K562 (cell line): ENCODE data around the gene PRPF8. TPM values are rescaled to one million over a fixed set of nuclear protein-coding genes. Genes with fewer than 3 reads are reported as not detected.

Experiments used
- BRD4 ChIP-seq: fragments of 200-600 bp; sonication (generic); IDR thresholded peaks from 2 replicates; pipeline ENCODE4 v1.6.1; 2017; ENCODE audit warnings: inconsistent platforms
- HLTF ChIP-seq: fragments of 450-650 bp; IDR thresholded peaks from 2 replicates; pipeline ENCODE4 v1.6.1; 2016
- NR2C1 ChIP-seq, 2 experiments: fragments of 450-650 bp; IDR thresholded peaks; 2 replicates each; pipeline ENCODE4 v1.6.1; 2017; ENCODE audit warnings: mild to moderate bottlenecking in 2 of 2, antibody characterized with exemption in 1 of 2, inconsistent platforms in 1 of 2, missing compliant biosample characterization in 1 of 2, missing genetic modification characterization in 1 of 2
- SIN3B ChIP-seq: fragments of 450-650 bp; IDR thresholded peaks from 2 replicates; pipeline ENCODE4 v1.6.1; 2017; ENCODE audit warnings: low read depth, mild to moderate bottlenecking, moderate library complexity
- ZNF174 ChIP-seq: fragments of 250-450 bp; sonication (Bioruptor Pico); IDR thresholded peaks from 2 replicates; pipeline ENCODE4 v1.4.0; 2020; ENCODE audit warnings: mild to moderate bottlenecking
- polyA plus RNA-seq, 8 experiments: library from polyadenylated mRNA; depleted of rRNA in 4 of 8; stranded (reverse) in 5 of 8; unstranded in 3 of 8; fragments of >200 nt; fragmentation: Nextera tagmentation in 2 of 8; fragmentation: Illumina TruSeq in 1 of 8; extraction: Ambion mirVana in 2 of 8; extraction: Trizol in 1 of 8; gene quantifications; 2 replicates each; pipeline versions ENCODE4 v1.2.1 to v1.2.3, GENCODE V29; 2011 to 2014; ENCODE audit warnings: inconsistent platforms in 1 of 8, missing spikeins in 1 of 8
- total RNA-seq, 7 experiments: library from RNA; depleted of rRNA in 6 of 7; stranded (reverse); fragments of >200 nt in 6 of 7; fragmentation: Illumina TruSeq in 2 of 7; extraction: Trizol in 2 of 7; gene quantifications; 2 replicates each; pipeline versions ENCODE4 v1.2.1 to v1.2.3, GENCODE V29; 2011 to 2021; ENCODE audit warnings: low replicate concordance in 1 of 7
- TF ChIP-seq, protein P1 (sequence below), 2 experiments: fragments of 450-650 bp in 1 of 2; sonication (generic) in 1 of 2; formaldehyde crosslinking in 1 of 2; IDR thresholded peaks; 2 replicates each; pipeline versions ENCODE4 v1.7.1 to v1.9.0; 2016 to 2022; ENCODE audit warnings: inconsistent platforms in 1 of 2, mild to moderate bottlenecking in 1 of 2, missing genetic modification reagents in 1 of 2
- TF ChIP-seq, protein P2 (sequence below), 2 experiments: fragments of 200-800 bp in 1 of 2; sonication (Bioruptor generic) in 1 of 2; sonication (generic) in 1 of 2; formaldehyde crosslinking in 1 of 2; IDR thresholded peaks in 1 of 2; conservative IDR thresholded peaks in 1 of 2; 2 replicates each; pipeline versions ENCODE4 v1.5.0 to v1.6.1; 2016 to 2020; ENCODE audit warnings: missing compliant biosample characterization in 1 of 2, missing genetic modification characterization in 1 of 2, missing genetic modification reagents in 1 of 2
- TF ChIP-seq, protein P3 (sequence below), 2 experiments: IDR thresholded peaks in 1 of 2; conservative IDR thresholded peaks in 1 of 2; 2 replicates each; pipeline ENCODE4 v1.6.1; 2016; ENCODE audit warnings: low read depth in 2 of 2, mild to moderate bottlenecking in 1 of 2, missing compliant biosample characterization in 1 of 2, missing genetic modification characterization in 1 of 2, moderate library complexity in 1 of 2

Gene PRPF8
- total and polyA plus RNA-seq, 9 of the 15 experiments (the other 6 are each of a cell fraction or from before 2014, with no cell fraction given), result 64.3 to 294 (median 85.9) TPM

DNA sequence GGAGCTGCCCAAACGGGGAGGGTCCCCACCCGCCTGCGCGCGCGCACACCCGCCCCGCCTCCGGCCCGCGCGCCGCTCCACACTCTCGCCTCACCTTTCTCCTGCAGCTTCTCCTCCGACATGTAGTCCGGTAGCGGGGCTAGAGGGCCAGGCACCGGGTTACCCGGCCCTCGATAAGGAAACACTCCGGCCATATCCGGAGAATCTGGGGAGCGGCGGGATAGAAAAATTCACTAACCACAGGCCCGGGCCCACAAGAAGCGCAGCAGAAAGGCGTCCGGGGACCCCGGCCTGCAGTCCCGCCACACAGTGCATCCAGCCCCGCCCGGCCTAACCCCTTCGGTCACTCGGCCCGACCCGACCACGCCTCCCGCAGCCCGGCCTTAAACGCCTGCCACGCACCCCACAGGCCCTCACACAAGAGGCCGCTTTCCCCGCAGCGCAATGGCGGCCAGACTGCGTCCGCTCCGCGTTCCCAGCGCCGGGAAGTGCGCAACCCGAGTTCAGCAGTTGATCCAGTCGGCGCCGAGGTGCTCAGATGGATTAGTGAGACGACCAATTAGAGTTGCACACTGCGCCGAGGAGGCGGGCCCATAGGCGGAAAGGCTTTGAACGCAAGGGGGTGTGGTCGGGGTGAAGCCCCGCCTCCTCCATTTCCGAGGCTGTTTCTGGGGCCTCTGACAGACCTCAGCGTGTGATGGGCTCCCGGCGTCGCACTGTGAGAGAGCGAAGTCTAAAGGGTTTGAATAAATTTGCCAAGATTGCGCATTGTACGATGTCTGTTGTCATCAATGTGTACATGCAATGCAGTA is at the start of gene PRPF8 (continued):
- TF ChIP-seq, protein P1, sequence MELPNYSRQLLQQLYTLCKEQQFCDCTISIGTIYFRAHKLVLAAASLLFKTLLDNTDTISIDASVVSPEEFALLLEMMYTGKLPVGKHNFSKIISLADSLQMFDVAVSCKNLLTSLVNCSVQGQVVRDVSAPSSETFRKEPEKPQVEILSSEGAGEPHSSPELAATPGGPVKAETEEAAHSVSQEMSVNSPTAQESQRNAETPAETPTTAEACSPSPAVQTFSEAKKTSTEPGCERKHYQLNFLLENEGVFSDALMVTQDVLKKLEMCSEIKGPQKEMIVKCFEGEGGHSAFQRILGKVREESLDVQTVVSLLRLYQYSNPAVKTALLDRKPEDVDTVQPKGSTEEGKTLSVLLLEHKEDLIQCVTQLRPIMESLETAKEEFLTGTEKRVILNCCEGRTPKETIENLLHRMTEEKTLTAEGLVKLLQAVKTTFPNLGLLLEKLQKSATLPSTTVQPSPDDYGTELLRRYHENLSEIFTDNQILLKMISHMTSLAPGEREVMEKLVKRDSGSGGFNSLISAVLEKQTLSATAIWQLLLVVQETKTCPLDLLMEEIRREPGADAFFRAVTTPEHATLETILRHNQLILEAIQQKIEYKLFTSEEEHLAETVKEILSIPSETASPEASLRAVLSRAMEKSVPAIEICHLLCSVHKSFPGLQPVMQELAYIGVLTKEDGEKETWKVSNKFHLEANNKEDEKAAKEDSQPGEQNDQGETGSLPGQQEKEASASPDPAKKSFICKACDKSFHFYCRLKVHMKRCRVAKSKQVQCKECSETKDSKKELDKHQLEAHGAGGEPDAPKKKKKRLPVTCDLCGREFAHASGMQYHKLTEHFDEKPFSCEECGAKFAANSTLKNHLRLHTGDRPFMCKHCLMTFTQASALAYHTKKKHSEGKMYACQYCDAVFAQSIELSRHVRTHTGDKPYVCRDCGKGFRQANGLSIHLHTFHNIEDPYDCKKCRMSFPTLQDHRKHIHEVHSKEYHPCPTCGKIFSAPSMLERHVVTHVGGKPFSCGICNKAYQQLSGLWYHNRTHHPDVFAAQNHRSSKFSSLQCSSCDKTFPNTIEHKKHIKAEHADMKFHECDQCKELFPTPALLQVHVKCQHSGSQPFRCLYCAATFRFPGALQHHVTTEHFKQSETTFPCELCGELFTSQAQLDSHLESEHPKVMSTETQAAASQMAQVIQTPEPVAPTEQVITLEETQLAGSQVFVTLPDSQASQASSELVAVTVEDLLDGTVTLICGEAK (IDR thresholded peaks at IDR 0.05), result peak; percentile 89
- TF ChIP-seq, protein P1 (CRISPR knock-in tag; IDR thresholded peaks at IDR 0.05), result no peak
- TF ChIP-seq, protein P2, sequence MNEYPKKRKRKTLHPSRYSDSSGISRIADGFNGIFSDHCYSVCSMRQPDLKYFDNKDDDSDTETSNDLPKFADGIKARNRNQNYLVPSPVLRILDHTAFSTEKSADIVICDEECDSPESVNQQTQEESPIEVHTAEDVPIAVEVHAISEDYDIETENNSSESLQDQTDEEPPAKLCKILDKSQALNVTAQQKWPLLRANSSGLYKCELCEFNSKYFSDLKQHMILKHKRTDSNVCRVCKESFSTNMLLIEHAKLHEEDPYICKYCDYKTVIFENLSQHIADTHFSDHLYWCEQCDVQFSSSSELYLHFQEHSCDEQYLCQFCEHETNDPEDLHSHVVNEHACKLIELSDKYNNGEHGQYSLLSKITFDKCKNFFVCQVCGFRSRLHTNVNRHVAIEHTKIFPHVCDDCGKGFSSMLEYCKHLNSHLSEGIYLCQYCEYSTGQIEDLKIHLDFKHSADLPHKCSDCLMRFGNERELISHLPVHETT (CRISPR knock-in tag; conservative IDR thresholded peaks at IDR 0.05 in 1 of 2, IDR thresholded peaks at IDR 0.05 in 1 of 2), result no peak
- TF ChIP-seq SIN3B (peak; percentile 28; the same call in 1 of the 2 replicates), NR2C1 (IDR thresholded peaks at IDR 0.05) (no peak), NR2C1 (tag; IDR thresholded peaks at IDR 0.05) (0 out of 2 replicates have a peak, but pooled peaks have one; percentile 22), HLTF (no peak), BRD4 (0 out of 2 replicates have a peak, but pooled peaks have one; percentile 29), ZNF174 (CRISPR knock-in tag) (no peak)
- TF ChIP-seq, protein P3, sequence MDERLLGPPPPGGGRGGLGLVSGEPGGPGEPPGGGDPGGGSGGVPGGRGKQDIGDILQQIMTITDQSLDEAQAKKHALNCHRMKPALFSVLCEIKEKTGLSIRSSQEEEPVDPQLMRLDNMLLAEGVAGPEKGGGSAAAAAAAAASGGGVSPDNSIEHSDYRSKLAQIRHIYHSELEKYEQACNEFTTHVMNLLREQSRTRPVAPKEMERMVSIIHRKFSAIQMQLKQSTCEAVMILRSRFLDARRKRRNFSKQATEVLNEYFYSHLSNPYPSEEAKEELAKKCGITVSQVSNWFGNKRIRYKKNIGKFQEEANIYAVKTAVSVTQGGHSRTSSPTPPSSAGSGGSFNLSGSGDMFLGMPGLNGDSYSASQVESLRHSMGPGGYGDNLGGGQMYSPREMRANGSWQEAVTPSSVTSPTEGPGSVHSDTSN (CRISPR knock-in tag; IDR thresholded peaks at IDR 0.05; ENCODE audit: low read depth), result no peak
- TF ChIP-seq, protein P3 (tag; conservative IDR thresholded peaks at IDR 0.05; ENCODE audit: low read depth), result peak; percentile 86
